ENCODE data around the gene MGA.

MGA gene

DNA sequence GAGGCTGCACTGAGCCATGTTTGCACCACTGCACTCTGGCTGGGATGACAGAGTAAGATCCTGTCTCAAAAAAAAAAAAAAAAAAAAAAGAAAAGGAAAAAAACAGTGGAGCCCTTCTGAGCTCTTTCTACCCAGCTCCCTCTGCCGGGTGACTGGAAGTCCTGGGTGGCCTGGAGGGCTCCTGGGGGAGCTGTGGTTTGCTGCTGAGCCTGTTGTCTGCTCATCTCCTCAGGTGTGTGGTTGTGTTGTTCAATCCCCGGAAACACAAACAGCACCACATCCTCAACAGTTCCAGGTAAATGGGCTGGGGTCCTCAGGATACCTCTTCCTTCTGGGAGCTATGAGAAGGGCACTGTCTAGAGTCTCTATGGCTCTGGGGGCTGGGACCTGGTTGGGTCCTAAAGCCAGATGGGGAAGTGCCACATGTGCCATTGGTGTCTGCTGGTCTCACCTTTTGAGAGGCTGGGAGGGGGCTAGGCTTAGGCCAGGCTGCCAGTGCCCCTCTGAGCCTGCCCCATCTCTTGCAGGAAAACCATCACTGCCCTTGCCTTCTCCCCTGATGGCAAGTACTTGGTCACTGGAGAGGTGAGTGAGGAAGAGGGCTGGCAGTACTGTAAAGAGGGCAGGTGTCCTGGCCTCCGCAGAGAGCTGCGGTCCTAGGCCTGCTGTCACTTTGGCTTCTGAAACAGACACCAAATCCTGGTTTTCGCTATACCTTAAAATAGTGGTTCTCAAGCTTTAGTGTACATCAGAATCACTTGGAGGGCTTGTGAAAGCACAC, 150.6 kb downstream of the MGA start:
- no peak for DNase-seq

DNA sequence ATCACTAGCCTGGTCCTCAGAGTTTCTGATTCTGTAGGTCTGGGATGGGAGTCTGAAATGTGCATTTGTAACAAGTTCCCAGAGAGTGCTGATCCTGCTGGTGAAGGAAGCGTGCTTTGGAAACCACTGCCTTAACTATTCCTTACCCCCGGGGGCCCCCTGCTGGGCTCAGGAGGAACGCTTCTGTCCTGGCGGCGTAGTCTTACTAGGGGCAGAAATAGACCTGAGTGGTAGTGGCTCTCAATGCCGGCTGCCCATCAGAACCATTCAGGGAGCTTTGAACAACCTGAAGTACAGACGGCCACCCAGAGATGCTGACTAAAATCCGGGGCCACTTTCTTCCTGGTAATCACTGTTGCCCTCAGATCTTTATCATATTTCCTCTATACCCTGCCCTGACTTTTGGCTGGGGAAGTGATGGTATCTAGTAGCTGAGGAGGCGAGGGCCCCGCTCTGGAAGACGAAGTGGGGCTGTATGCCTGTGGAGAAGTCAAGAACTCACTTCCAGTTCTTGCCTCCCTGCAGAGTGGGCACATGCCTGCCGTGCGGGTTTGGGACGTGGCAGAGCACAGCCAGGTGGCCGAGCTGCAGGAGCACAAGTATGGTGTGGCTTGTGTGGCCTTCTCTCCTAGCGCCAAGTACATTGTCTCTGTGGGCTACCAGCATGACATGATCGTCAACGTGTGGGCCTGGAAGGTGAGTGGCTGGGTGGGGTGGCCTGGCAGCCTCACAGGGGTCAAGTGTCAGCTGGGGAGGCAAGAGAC, 151.4 kb downstream of the MGA start:
- DNase-seq: peak; percentile 72

GRCh38 chr15:41812820-41813375, 152.7 kb downstream of the MGA start:
- peak; percentile 8 for DNase-seq

DNA sequence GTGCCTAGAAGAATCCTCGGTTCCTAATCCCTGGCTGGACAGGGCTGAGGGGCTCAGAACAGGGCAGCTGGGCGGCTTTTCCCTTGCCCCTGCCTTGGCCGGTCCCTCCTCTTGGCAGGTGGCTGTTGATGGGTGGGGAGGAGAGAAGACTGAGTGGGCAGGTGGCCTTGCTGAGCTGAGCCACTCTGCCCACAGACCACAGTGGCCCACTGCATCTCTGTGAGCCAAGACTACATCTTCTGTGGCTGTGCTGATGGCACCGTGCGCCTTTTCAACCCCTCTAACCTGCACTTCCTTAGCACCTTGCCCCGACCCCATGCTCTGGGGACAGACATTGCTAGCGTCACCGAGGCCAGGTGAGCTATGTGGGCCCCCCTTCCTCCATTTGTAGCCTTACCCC, 153.2 kb downstream of the MGA start:
- no peak for DNase-seq

DNA sequence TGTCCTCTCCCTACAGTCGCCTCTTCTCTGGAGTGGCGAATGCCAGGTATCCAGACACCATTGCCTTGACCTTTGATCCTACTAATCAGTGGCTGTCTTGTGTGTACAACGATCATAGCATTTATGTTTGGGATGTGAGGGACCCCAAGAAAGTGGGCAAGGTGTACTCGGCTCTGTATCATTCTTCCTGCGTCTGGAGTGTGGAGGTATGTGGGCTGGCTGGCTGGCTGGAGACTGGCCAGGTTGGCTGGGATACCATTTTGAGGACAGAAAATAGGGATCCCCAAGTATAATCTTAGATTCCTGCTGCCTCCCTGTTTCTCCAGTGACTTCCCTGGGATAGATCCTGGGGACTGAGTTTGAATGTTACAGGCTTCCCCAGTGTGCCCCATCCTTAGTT, 154.3 kb downstream of the MGA start:
- DNase-seq: no peak

GRCh38 chr15:41816788-41817187, 156.6 kb downstream of the MGA start:
- DNase-seq: no peak

DNA sequence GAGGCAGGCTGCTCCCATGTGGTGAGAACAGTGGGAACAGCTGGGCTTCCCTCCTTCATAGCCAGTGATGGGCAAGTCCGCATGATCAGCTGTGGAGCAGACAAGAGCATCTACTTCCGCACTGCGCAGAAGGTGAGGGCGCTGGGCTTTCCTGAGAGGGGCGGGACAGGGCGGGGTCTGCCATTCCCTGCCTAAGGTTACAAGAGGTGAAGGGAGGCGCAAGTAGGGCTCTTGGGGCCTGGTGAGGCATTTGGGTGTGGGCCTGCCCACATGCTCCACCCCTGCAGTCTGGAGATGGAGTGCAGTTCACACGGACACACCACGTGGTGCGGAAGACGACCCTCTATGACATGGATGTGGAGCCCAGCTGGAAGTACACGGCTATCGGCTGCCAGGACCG, 157.1 kb downstream of the MGA start:
- no peak for DNase-seq

GRCh38 chr15:41817781-41818180, 157.6 kb downstream of the MGA start:
- no peak for DNase-seq

GRCh38 chr15:41819455-41820050, 159.3 kb downstream of the MGA start:
- DNase-seq: no peak

- no peak for DNase-seq
These were observed 160.7 kb downstream of the MGA start for GRCh38 chr15:41820791-41821423.

DNA sequence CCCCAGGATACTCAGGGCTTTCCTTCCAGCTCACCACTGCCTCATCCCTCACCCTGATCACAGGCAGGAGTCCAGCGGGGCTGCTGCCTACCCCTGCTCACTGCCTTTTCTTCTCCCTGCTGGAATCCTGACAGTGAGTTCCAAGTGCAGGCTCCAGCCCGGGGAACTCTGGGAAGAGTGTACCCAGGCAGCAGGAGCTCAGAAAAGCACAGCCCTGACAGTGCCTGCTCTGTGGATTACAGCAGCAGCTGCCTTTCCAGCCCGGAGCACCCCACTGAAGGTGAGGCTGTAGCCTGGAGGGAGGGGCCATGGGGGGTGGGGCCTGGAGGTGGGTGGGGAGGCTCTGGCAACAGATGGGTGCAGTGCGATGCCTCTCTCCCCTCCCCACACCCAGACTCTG, 161.6 kb downstream of the MGA start:
- DNase-seq: no peak

DNA sequence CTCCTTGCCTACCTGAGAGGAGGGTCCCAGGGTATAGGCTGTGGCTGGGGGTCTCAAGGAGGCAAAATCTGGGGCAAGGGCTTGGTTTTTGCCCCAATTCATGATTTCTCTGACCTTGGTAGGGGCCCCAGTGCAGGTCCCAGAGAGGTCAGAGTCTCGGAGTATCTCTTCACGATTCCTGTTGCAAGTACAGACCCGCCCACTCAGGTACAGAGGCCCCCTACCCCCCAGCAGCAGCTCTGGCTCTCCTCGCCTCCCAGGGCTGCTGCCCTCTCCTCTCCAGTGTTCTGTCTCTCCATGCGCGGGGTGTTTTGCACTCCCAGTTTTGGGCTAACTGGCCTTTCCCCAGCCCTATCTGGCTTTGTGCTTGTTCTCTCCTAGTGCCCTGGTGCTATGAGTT, 162.3 kb downstream of the MGA start:
- no peak for DNase-seq

Measured in NCI-H1436 (cell line).